K562 (cell line): ENCODE data around the gene TNFRSF19. TPM values are rescaled to one million over a fixed set of nuclear protein-coding genes. Genes with fewer than 3 reads are reported as not detected.

Source experiments
- ATF1 ChIP-seq, 2 experiments: fragments of 450-650 bp in 1 of 2; IDR thresholded peaks; 2 replicates each; pipeline ENCODE4 v1.6.1; 2016; ENCODE audit warnings: missing compliant biosample characterization in 1 of 2, missing genetic modification characterization in 1 of 2
- BCLAF1 ChIP-seq, 2 experiments: fragments of 450-650 bp in 1 of 2; IDR thresholded peaks; 2 replicates each; pipeline ENCODE4 v1.6.1; 2011 to 2017; ENCODE audit warnings: low read depth in 2 of 2, antibody characterized with exemption in 1 of 2, borderline replicate concordance in 1 of 2, low read length in 1 of 2, mild to moderate bottlenecking in 1 of 2, mixed read lengths in 1 of 2; ENCODE audit not compliant: control insufficient read depth in 1 of 2
- CHAMP1 ChIP-seq: fragments of 450-650 bp; IDR thresholded peaks from 2 replicates; pipeline ENCODE4 v1.6.1; 2016; ENCODE audit warnings: mild to moderate bottlenecking
- EGR1 ChIP-seq: fragments of 450-650 bp; conservative IDR thresholded peaks from 2 replicates; pipeline ENCODE4 v1.6.1; 2017; ENCODE audit warnings: mild to moderate bottlenecking
- GABPA ChIP-seq: fragments of 200-800 bp; sonication (Bioruptor generic); conservative IDR thresholded peaks from 2 replicates; pipeline ENCODE4 v1.6.1; 2016; ENCODE audit warnings: low read depth, missing genetic modification characterization, missing compliant biosample characterization
- ILK ChIP-seq: fragments of 450-650 bp; IDR thresholded peaks from 2 replicates; pipeline ENCODE4 v1.6.1; 2016; ENCODE audit warnings: missing genetic modification characterization, low read depth, mild to moderate bottlenecking, missing compliant biosample characterization, moderate library complexity, borderline replicate concordance
- KLF10 ChIP-seq: fragments of 250-450 bp; sonication (Bioruptor Pico); IDR thresholded peaks from 2 replicates; pipeline ENCODE4 v1.6.1; 2021; ENCODE audit warnings: matching md5 sums
- NR2C2 ChIP-seq, 2 experiments: fragments of 200-800 bp in 1 of 2; sonication (Bioruptor generic) in 1 of 2; sonication (generic) in 1 of 2; formaldehyde crosslinking in 1 of 2; IDR thresholded peaks; 2 replicates each; pipeline versions ENCODE4 v1.6.1 to v1.8.0; 2016 to 2022; ENCODE audit warnings: mild to moderate bottlenecking in 1 of 2, missing compliant biosample characterization in 1 of 2, missing genetic modification characterization in 1 of 2, missing genetic modification reagents in 1 of 2
- PYGO2 ChIP-seq: fragments of 450-650 bp; IDR thresholded peaks from 2 replicates; pipeline ENCODE4 v1.6.1; 2016; ENCODE audit warnings: mild to moderate bottlenecking, missing genetic modification characterization, moderate library complexity, missing compliant biosample characterization
- XRCC3 ChIP-seq: fragments of 450-650 bp; IDR thresholded peaks from 2 replicates; pipeline ENCODE4 v1.6.1; 2017; ENCODE audit warnings: mild to moderate bottlenecking, moderate library complexity
- ZC3H4 ChIP-seq: sonication (generic); formaldehyde crosslinking; IDR thresholded peaks from 2 replicates; pipeline ENCODE4 v1.9.0; 2021; ENCODE audit warnings: missing genetic modification reagents, borderline replicate concordance
- ZFP36 ChIP-seq: fragments of 150-350 bp; IDR thresholded peaks from 2 replicates; pipeline ENCODE4 v1.6.1; 2018; ENCODE audit warnings: low read length, low read depth; ENCODE audit not compliant: partially characterized antibody
- ZNF384 ChIP-seq: IDR thresholded peaks from 2 replicates; pipeline ENCODE4 v1.6.1; 2012; ENCODE audit warnings: low read depth, low read length, improper control_type of control experiment
- polyA plus RNA-seq, 8 experiments: library from polyadenylated mRNA; depleted of rRNA in 4 of 8; stranded (reverse) in 5 of 8; unstranded in 3 of 8; fragments of >200 nt; fragmentation: Nextera tagmentation in 2 of 8; fragmentation: Illumina TruSeq in 1 of 8; extraction: Ambion mirVana in 2 of 8; extraction: Trizol in 1 of 8; gene quantifications; 2 replicates each; pipeline versions ENCODE4 v1.2.1 to v1.2.3, GENCODE V29; 2011 to 2014; ENCODE audit warnings: inconsistent platforms in 1 of 8, missing spikeins in 1 of 8
- total RNA-seq, 7 experiments: library from RNA; depleted of rRNA in 6 of 7; stranded (reverse); fragments of >200 nt in 6 of 7; fragmentation: Illumina TruSeq in 2 of 7; extraction: Trizol in 2 of 7; gene quantifications; 2 replicates each; pipeline versions ENCODE4 v1.2.1 to v1.2.3, GENCODE V29; 2011 to 2021; ENCODE audit warnings: low replicate concordance in 1 of 7

Gene TNFRSF19
- total and polyA plus RNA-seq, 9 of the 15 experiments (the other 6 are each of a cell fraction or from before 2014, with no cell fraction given), result 0.01 to 0.07 TPM; not detected in 7

GRCh38 chr13:23610966-23611491 lies 40.8 kb downstream of the TNFRSF19 start (continued):
- TF ChIP-seq BCLAF1 (IDR thresholded peaks at IDR 0.05; ENCODE audit: borderline replicate concordance in 1 of 2, control insufficient read depth in 1 of 2, low read depth in 2 of 2, low read length in 1 of 2) (no peak), KLF10 (CRISPR knock-in tag) (no peak), CHAMP1 (no peak), ATF1 (CRISPR knock-in tag; IDR thresholded peaks at IDR 0.05) (no peak), ATF1 (tag; IDR thresholded peaks at IDR 0.05) (no peak), GABPA (tag) (no peak), ILK (tag) (no peak), ZC3H4 (CRISPR knock-in tag) (no peak), NR2C2 (CRISPR knock-in tag; IDR thresholded peaks at IDR 0.05) (no peak), NR2C2 (tag; IDR thresholded peaks at IDR 0.05) (no peak), ZNF384 (no peak), EGR1 (no peak), XRCC3 (no peak), ZFP36 (no peak), PYGO2 (tag) (no peak)
